HCT116 (cell line): ENCODE data around the gene SPATA25. TPM values are rescaled to one million over a fixed set of nuclear protein-coding genes. Genes with fewer than 3 reads are reported as not detected.

Source experiments
- total RNA-seq: library from RNA; stranded (reverse); gene quantifications from one replicate; pipeline ENCODE4 v1.2.1, GENCODE V29; 2021; ENCODE audit not compliant: unreplicated experiment

The SPATA25 gene
- total RNA-seq, 1 experiment from 2014 or later: 0.42 TPM

Other genes with a start within 250 kb of the SPATA25 start
- gene WFDC11, start 217.4 kb downstream of the SPATA25 start, total RNA-seq: not detected
- not detected for gene WFDC13, start 185.6 kb downstream of the SPATA25 start, total RNA-seq
- not detected for gene WFDC10B, start 182.6 kb downstream of the SPATA25 start, total RNA-seq
- gene SPINT4, start 165.3 kb downstream of the SPATA25 start, total RNA-seq: not detected
- gene WFDC3, start 95.7 kb downstream of the SPATA25 start, total RNA-seq: 4.7 TPM
- gene DNTTIP1, start 95.7 kb downstream of the SPATA25 start, total RNA-seq: 61.0 TPM
- gene UBE2C, start 75.0 kb downstream of the SPATA25 start, total RNA-seq: 205 TPM
- gene TNNC2, start 60.3 kb downstream of the SPATA25 start, total RNA-seq: not detected
- gene SNX21, start 53.8 kb downstream of the SPATA25 start, total RNA-seq: 11.9 TPM
- 12.2 TPM for gene ACOT8, start 30.2 kb downstream of the SPATA25 start, total RNA-seq
- 1.8 TPM for gene ZSWIM3, start 30.0 kb downstream of the SPATA25 start, total RNA-seq
- 13.0 TPM for gene ZSWIM1, start 6.4 kb downstream of the SPATA25 start, total RNA-seq
- 0.96 TPM for gene NEURL2, start 3.6 kb upstream of the SPATA25 start, total RNA-seq
- gene CTSA, start 3.7 kb upstream of the SPATA25 start, total RNA-seq: 109 TPM
- 4.7 TPM for gene PLTP, start 24.5 kb upstream of the SPATA25 start, total RNA-seq
- gene PCIF1, start 47.1 kb upstream of the SPATA25 start, total RNA-seq: 31.8 TPM
- 20.8 TPM for gene ZNF335, start 84.6 kb upstream of the SPATA25 start, total RNA-seq
- 0.32 TPM for gene MMP9, start 121.3 kb upstream of the SPATA25 start, total RNA-seq
- gene SLC12A5, start 141.6 kb upstream of the SPATA25 start, total RNA-seq: 1.9 TPM
- 31.6 TPM for gene NCOA5, start 202.3 kb upstream of the SPATA25 start, total RNA-seq
- 21.3 TPM for gene CD40, start 230.7 kb upstream of the SPATA25 start, total RNA-seq